K562 (cell line): ENCODE data around the gene KNL1. TPM values are rescaled to one million over a fixed set of nuclear protein-coding genes. Genes with fewer than 3 reads are reported as not detected.

ENCODE experiments used
- BRF1 ChIP-seq: IDR thresholded peaks from 3 replicates; pipeline ENCODE4 v1.6.1; 2011; ENCODE audit warnings: borderline replicate concordance, mild to moderate bottlenecking; ENCODE audit not compliant: insufficient read length; ENCODE audit errors: extremely low read depth
- EWSR1 ChIP-seq: fragments of 450-650 bp; IDR thresholded peaks from 2 replicates; pipeline ENCODE4 v1.6.1; 2018; ENCODE audit warnings: borderline replicate concordance, mild to moderate bottlenecking, low read depth, moderate library complexity; ENCODE audit not compliant: partially characterized antibody
- HINFP ChIP-seq: fragments of 450-650 bp; conservative IDR thresholded peaks from 2 replicates; pipeline ENCODE4 v1.6.1; 2016; ENCODE audit warnings: missing genetic modification characterization, low read depth, mild to moderate bottlenecking, control low read depth, missing compliant biosample characterization
- ILF3 ChIP-seq: fragments of 450-650 bp; IDR thresholded peaks from 2 replicates; pipeline ENCODE4 v1.6.1; 2018; ENCODE audit warnings: antibody characterized with exemption, mild to moderate bottlenecking, moderate library complexity, borderline replicate concordance
- KDM4B ChIP-seq, 2 experiments: fragments of 450-650 bp in 1 of 2; sonication (generic) in 1 of 2; IDR thresholded peaks; 2 replicates each; pipeline ENCODE4 v1.6.1; 2016 to 2017; ENCODE audit warnings: borderline replicate concordance in 2 of 2, antibody characterized with exemption in 1 of 2, low read depth in 1 of 2, mild to moderate bottlenecking in 1 of 2
- KDM5B ChIP-seq: fragments of 200-600 bp; sonication (generic); IDR thresholded peaks from 2 replicates; pipeline ENCODE4 v1.6.1; 2012; ENCODE audit warnings: low read depth, mild to moderate bottlenecking, moderate library complexity, low read length, control low read depth, inconsistent platforms; ENCODE audit not compliant: insufficient replicate concordance
- NFATC3 ChIP-seq: fragments of 450-650 bp; IDR thresholded peaks from 2 replicates; pipeline ENCODE4 v1.6.1; 2017; ENCODE audit warnings: mild to moderate bottlenecking
- NONO ChIP-seq, 2 experiments: fragments of 200-400 bp in 1 of 2; fragments of 450-650 bp in 1 of 2; formaldehyde crosslinking in 1 of 2; IDR thresholded peaks; 2 replicates each; pipeline ENCODE4 v1.6.1; 2017; ENCODE audit warnings: low read depth in 2 of 2, mild to moderate bottlenecking in 2 of 2, moderate library complexity in 2 of 2, low read length in 1 of 2
- NR1H2 ChIP-seq: sonication (generic); formaldehyde crosslinking; IDR thresholded peaks from 2 replicates; pipeline ENCODE4 v1.4.0; 2020; ENCODE audit warnings: mild to moderate bottlenecking, missing genetic modification reagents
- NRF1 ChIP-seq, 2 experiments: fragments of 450-650 bp; IDR thresholded peaks in 1 of 2; conservative IDR thresholded peaks in 1 of 2; 2 replicates each; pipeline ENCODE4 v1.6.1; 2014; ENCODE audit warnings: mild to moderate bottlenecking in 2 of 2
- RBFOX2 ChIP-seq: fragments of 200-400 bp; formaldehyde crosslinking; IDR thresholded peaks from 2 replicates; pipeline ENCODE4 v1.6.1; 2017; ENCODE audit warnings: low read depth, mild to moderate bottlenecking, low read length, moderate library complexity
- RNF2 ChIP-seq: sonication (generic); IDR thresholded peaks from 2 replicates; pipeline ENCODE4 v1.6.1; 2016
- SETDB1 ChIP-seq: IDR thresholded peaks from one replicate; pipeline ENCODE4 v1.6.1; 2012; ENCODE audit warnings: low read length, control low read depth, inconsistent platforms
- SP1 ChIP-seq: sonication (generic); formaldehyde crosslinking; IDR thresholded peaks from 2 replicates; pipeline ENCODE4 v1.8.1; 2022; ENCODE audit warnings: mild to moderate bottlenecking, missing genetic modification reagents
- WHSC1 ChIP-seq: IDR thresholded peaks from one replicate; pipeline ENCODE4 v1.6.1; 2012; ENCODE audit warnings: low read length, control low read depth, inconsistent platforms
- ZFPM2 ChIP-seq: fragments of 250-450 bp; sonication (Bioruptor Pico); IDR thresholded peaks from 2 replicates; pipeline ENCODE4 v1.5.1; 2022; ENCODE audit warnings: mild to moderate bottlenecking
- ZNF140 ChIP-seq: fragments of 250-450 bp; sonication (Bioruptor Pico); IDR thresholded peaks from 2 replicates; pipeline ENCODE4 v1.8.0; 2021; ENCODE audit warnings: moderate library complexity, mild to moderate bottlenecking, inconsistent platforms
- ZNF324 ChIP-seq: fragments of 250-450 bp; sonication (Bioruptor Pico); IDR thresholded peaks from 2 replicates; pipeline ENCODE4 v1.4.0; 2020; ENCODE audit warnings: mild to moderate bottlenecking
- ZNF609 ChIP-seq: sonication (generic); formaldehyde crosslinking; IDR thresholded peaks from 2 replicates; pipeline ENCODE4 v1.8.1; 2023; ENCODE audit warnings: missing genetic modification reagents, mild to moderate bottlenecking, borderline replicate concordance
- ZNF696 ChIP-seq: fragments of 250-450 bp; sonication (Bioruptor Pico); conservative IDR thresholded peaks from 2 replicates; pipeline ENCODE4 v1.4.0; 2020; ENCODE audit warnings: mild to moderate bottlenecking, moderate library complexity
- ZNF717 ChIP-seq: fragments of 250-450 bp; sonication (Bioruptor Pico); IDR thresholded peaks from 2 replicates; pipeline ENCODE4 v1.5.0; 2021
- ZNF79 ChIP-seq: fragments of 250-450 bp; sonication (Bioruptor Pico); IDR thresholded peaks from 2 replicates; pipeline ENCODE4 v1.4.0; 2020; ENCODE audit warnings: low read depth, mild to moderate bottlenecking, moderate library complexity
- polyA plus RNA-seq, 8 experiments: library from polyadenylated mRNA; depleted of rRNA in 4 of 8; stranded (reverse) in 5 of 8; unstranded in 3 of 8; fragments of >200 nt; fragmentation: Nextera tagmentation in 2 of 8; fragmentation: Illumina TruSeq in 1 of 8; extraction: Ambion mirVana in 2 of 8; extraction: Trizol in 1 of 8; gene quantifications; 2 replicates each; pipeline versions ENCODE4 v1.2.1 to v1.2.3, GENCODE V29; 2011 to 2014; ENCODE audit warnings: inconsistent platforms in 1 of 8, missing spikeins in 1 of 8
- total RNA-seq, 7 experiments: library from RNA; depleted of rRNA in 6 of 7; stranded (reverse); fragments of >200 nt in 6 of 7; fragmentation: Illumina TruSeq in 2 of 7; extraction: Trizol in 2 of 7; gene quantifications; 2 replicates each; pipeline versions ENCODE4 v1.2.1 to v1.2.3, GENCODE V29; 2011 to 2021; ENCODE audit warnings: low replicate concordance in 1 of 7

KNL1 gene
- total and polyA plus RNA-seq, 9 of the 15 experiments (the other 6 are each of a cell fraction or from before 2014, with no cell fraction given): 14.5 to 65.4 (median 34.6) TPM

GRCh38 chr15:40694688-40695468 is 100.8 kb downstream of the KNL1 start, which contains the start of gene RAD51 (continued):
- peak; percentile 62; the same call in 1 of the 2 replicates for TF ChIP-seq ZNF609 (CRISPR knock-in tag)
- TF ChIP-seq RBFOX2: peak; percentile 98
- TF ChIP-seq SP1 (CRISPR knock-in tag): peak; percentile 90
- TF ChIP-seq NR1H2: no peak
- no peak for TF ChIP-seq NFATC3
- TF ChIP-seq ZNF79: no peak
- TF ChIP-seq BRF1: no peak
- peak; percentile 65 for TF ChIP-seq RNF2
- TF ChIP-seq ZNF140 (CRISPR knock-in tag): no peak
- TF ChIP-seq KDM4B (IDR thresholded peaks at IDR 0.05; ENCODE audit: borderline replicate concordance in 2 of 2, low read depth in 1 of 2): no peak
- no peak for TF ChIP-seq NONO (IDR thresholded peaks at IDR 0.05; ENCODE audit: low read depth in 2 of 2, low read length in 1 of 2)
- TF ChIP-seq SETDB1: no peak
- no peak for TF ChIP-seq WHSC1
- TF ChIP-seq ZFPM2 (CRISPR knock-in tag): no peak
- no peak for TF ChIP-seq ILF3
- TF ChIP-seq NRF1 (conservative IDR thresholded peaks at IDR 0.05 in 1 of 2, IDR thresholded peaks at IDR 0.05 in 1 of 2): peak; percentile 90 to 92
- TF ChIP-seq HINFP (tag): peak; percentile 90
- TF ChIP-seq EWSR1: no peak
- no peak for TF ChIP-seq ZNF324 (CRISPR knock-in tag)
- no peak for TF ChIP-seq ZNF696 (CRISPR knock-in tag)
- TF ChIP-seq KDM5B: peak; percentile 59
- TF ChIP-seq ZNF717: no peak
